HepG2 (cell line): ENCODE results near the gene TBL3. TPM values are rescaled to one million over a fixed set of nuclear protein-coding genes. Genes with fewer than 3 reads are reported as not detected.

Experiments used
- FOXJ3 ChIP-seq: sonication (generic); formaldehyde crosslinking; IDR thresholded peaks from 2 replicates; pipeline ENCODE4 v1.4.0; 2020; ENCODE audit warnings: missing genetic modification reagents, mild to moderate bottlenecking, borderline replicate concordance
- HES4 ChIP-seq: sonication (generic); formaldehyde crosslinking; IDR thresholded peaks from 2 replicates; pipeline ENCODE4 v1.9.0; 2021; ENCODE audit warnings: mild to moderate bottlenecking, missing genetic modification reagents, borderline replicate concordance
- MIXL1 ChIP-seq: IDR thresholded peaks from 2 replicates; pipeline ENCODE4 v1.6.1; 2016
- PCBP2 ChIP-seq: fragments of 200-400 bp; formaldehyde crosslinking; optimal IDR thresholded peaks from 2 replicates; pipeline ENCODE3; 2018; ENCODE audit warnings: low read length, low read depth; ENCODE audit not compliant: poor library complexity, severe bottlenecking
- PHF8 ChIP-seq: sonication (generic); formaldehyde crosslinking; IDR thresholded peaks from 2 replicates; pipeline ENCODE4 v1.5.0; 2020; ENCODE audit warnings: missing genetic modification reagents
- PRDM15 ChIP-seq: sonication (generic); formaldehyde crosslinking; IDR thresholded peaks from 2 replicates; pipeline ENCODE4 v1.4.0; 2020; ENCODE audit warnings: missing genetic modification reagents
- RERE ChIP-seq: IDR thresholded peaks from 2 replicates; pipeline ENCODE4 v1.6.1; 2016; ENCODE audit warnings: low read depth, missing genetic modification reagents, missing compliant biosample characterization
- RFX3 ChIP-seq: IDR thresholded peaks from 2 replicates; pipeline ENCODE4 v1.6.1; 2016; ENCODE audit warnings: missing biosample characterization, missing genetic modification reagents
- TBX3 ChIP-seq: fragments of 450-650 bp; IDR thresholded peaks from 2 replicates; pipeline ENCODE4 v1.6.1; 2017; ENCODE audit warnings: antibody characterized with exemption, mild to moderate bottlenecking, inconsistent platforms, borderline replicate concordance
- TEF ChIP-seq: sonication (generic); formaldehyde crosslinking; IDR thresholded peaks from 2 replicates; pipeline ENCODE4 v1.5.0; 2020; ENCODE audit warnings: missing genetic modification reagents
- ZNF335 ChIP-seq: sonication (generic); formaldehyde crosslinking; IDR thresholded peaks from 2 replicates; pipeline ENCODE4 v1.4.0; 2020; ENCODE audit warnings: missing genetic modification reagents
- ZNF512 ChIP-seq: sonication (generic); formaldehyde crosslinking; IDR thresholded peaks from 2 replicates; pipeline ENCODE4 v1.4.0; 2020; ENCODE audit warnings: mild to moderate bottlenecking, missing genetic modification reagents
- polyA plus RNA-seq, 8 experiments: library from polyadenylated mRNA; depleted of rRNA in 3 of 8; stranded (reverse) in 7 of 8; unstranded in 1 of 8; fragments of >200 nt; fragmentation: Illumina TruSeq in 4 of 8; extraction: Trizol in 4 of 8; gene quantifications; 2 replicates each; pipeline versions ENCODE4 v1.2.1 to v1.2.3, GENCODE V29; 2011 to 2016; ENCODE audit warnings: low read depth in 4 of 8, missing spikeins in 1 of 8, mixed read lengths in 1 of 8; ENCODE audit not compliant: insufficient read depth in 1 of 8
- total RNA-seq, 5 experiments: library from RNA; depleted of rRNA; stranded (reverse); fragments of >200 nt; fragmentation: Illumina TruSeq; extraction: Trizol; gene quantifications; 2 replicates each; pipeline ENCODE4 v1.2.3, GENCODE V29; 2016; ENCODE audit warnings: low read depth in 1 of 5

TBL3 gene
- total and polyA plus RNA-seq, 2 of the 13 experiments (the other 11 are each of a cell fraction or from before 2014, with no cell fraction given): 16.8 to 38.0 TPM

GRCh38 chr16:2003827-2004641, 32.2 kb downstream of the TBL3 start (continued):
- TF ChIP-seq TEF (CRISPR knock-in tag) (no peak), ZNF512 (CRISPR knock-in tag) (no peak), TBX3 (no peak), FOXJ3 (0 out of 2 replicates have a peak, but pooled peaks have one; percentile 29), PCBP2 (no peak), MIXL1 (CRISPR knock-in tag) (no peak), HES4 (CRISPR knock-in tag) (no peak), RERE (no peak), ZNF335 (CRISPR knock-in tag) (0 out of 2 replicates have a peak, but pooled peaks have one; percentile 29), PRDM15 (CRISPR knock-in tag) (no peak), RFX3 (CRISPR knock-in tag) (no peak), PHF8 (CRISPR knock-in tag) (no peak)
